ENCODE data around the gene IGF2BP3.

GRCh38 chr7:23347033-23347681 is 123.1 kb downstream of the IGF2BP3 start:
- no peak for TF ChIP-seq ZNF274 (IDR thresholded peaks at IDR 0.05; ENCODE audit: low read depth, low read length)
- TF ChIP-seq SUZ12 (IDR thresholded peaks at IDR 0.05; ENCODE audit: extremely low read depth, insufficient read depth, insufficient read length): no peak

All from NT2/D1 (cell line).